Astrocyte (in vitro differentiated cells and primary cell): ENCODE data around the gene TMIGD2. TPM values are rescaled to one million over a fixed set of nuclear protein-coding genes. Genes with fewer than 3 reads are reported as not detected.

Experiments used
- DNase-seq: peaks from one replicate; pipeline ENCODE4 v3.0.0-alpha.2; 2010; ENCODE audit warnings: low read depth
- FAIRE-seq: peaks from 2 replicates; lab custom pipeline; 2011; peaks lifted over from hg19 to GRCh38; lab: Jason Lieb, UNC
- H2AFZ ChIP-seq: 2 replicates; pipeline ENCODE4 v1.6.0; 2012; ENCODE audit warnings: low read depth, low read length, inconsistent platforms
- H3K27ac ChIP-seq: 2 replicates; pipeline ENCODE4 v1.5.1; 2011; ENCODE audit warnings: low read depth, low read length, inconsistent platforms
- H3K27me3 ChIP-seq: 2 replicates; pipeline ENCODE4 v1.6.0; 2011; ENCODE audit warnings: low read length, inconsistent platforms; ENCODE audit not compliant: insufficient read depth
- H3K36me3 ChIP-seq: 2 replicates; pipeline ENCODE4 v1.5.1; 2011; ENCODE audit warnings: low read length, inconsistent platforms; ENCODE audit not compliant: insufficient read depth
- H3K4me1 ChIP-seq: 2 replicates; pipeline ENCODE4 v1.5.1; 2011; ENCODE audit warnings: low read length, inconsistent platforms; ENCODE audit not compliant: insufficient read depth
- H3K4me2 ChIP-seq: 2 replicates; pipeline ENCODE4 v1.6.0; 2012; ENCODE audit warnings: low read length, inconsistent platforms
- H3K4me3 ChIP-seq: 2 replicates; pipeline ENCODE4 v1.5.1; 2011; ENCODE audit warnings: low read depth, mild to moderate bottlenecking, low read length, inconsistent platforms; ENCODE audit not compliant: insufficient read depth
- H3K79me2 ChIP-seq: 2 replicates; pipeline ENCODE4 v1.6.0; 2012; ENCODE audit warnings: mild to moderate bottlenecking, low read length, inconsistent platforms; ENCODE audit not compliant: insufficient read depth
- H3K9ac ChIP-seq: 2 replicates; pipeline ENCODE4 v1.6.0; 2012; ENCODE audit warnings: mild to moderate bottlenecking, low read length, inconsistent platforms
- H3K9me3 ChIP-seq: 2 replicates; pipeline ENCODE4 v1.5.1; 2012; ENCODE audit warnings: low read depth, mild to moderate bottlenecking, low read length, inconsistent platforms; ENCODE audit not compliant: insufficient read depth
- H4K20me1 ChIP-seq: 2 replicates; pipeline ENCODE4 v1.6.0; 2012; ENCODE audit warnings: low read length, inconsistent platforms; ENCODE audit not compliant: insufficient read depth
- H3K27ac Mint-ChIP-seq: one replicate; pipeline ENCODE4 v1.8.0; 2021; ENCODE audit warnings: mild to moderate bottlenecking, mixed read lengths; ENCODE audit not compliant: unreplicated experiment
- H3K27me3 Mint-ChIP-seq: one replicate; pipeline ENCODE4 v1.8.0; 2021; ENCODE audit warnings: low read depth, mixed read lengths; ENCODE audit not compliant: unreplicated experiment
- H3K36me3 Mint-ChIP-seq: one replicate; pipeline ENCODE4 v1.8.0; 2021; ENCODE audit warnings: low read depth, mixed read lengths; ENCODE audit not compliant: unreplicated experiment
- H3K4me1 Mint-ChIP-seq: one replicate; pipeline ENCODE4 v1.8.0; 2021; ENCODE audit warnings: low read depth, mixed read lengths; ENCODE audit not compliant: unreplicated experiment
- H3K4me3 Mint-ChIP-seq: one replicate; pipeline ENCODE4 v1.8.0; 2021; ENCODE audit warnings: mild to moderate bottlenecking, moderate library complexity, mixed read lengths; ENCODE audit not compliant: unreplicated experiment
- H3K9me3 Mint-ChIP-seq: one replicate; pipeline ENCODE4 v1.8.0; 2021; ENCODE audit warnings: mild to moderate bottlenecking, mixed read lengths; ENCODE audit not compliant: unreplicated experiment
- CTCF ChIP-seq: IDR thresholded peaks from 2 replicates; pipeline ENCODE4 v1.5.1; 2011; ENCODE audit warnings: low read depth, mild to moderate bottlenecking, inconsistent platforms, low read length, moderate library complexity; ENCODE audit not compliant: insufficient read depth
- EZH2 ChIP-seq: IDR thresholded peaks from 2 replicates; pipeline ENCODE4 v1.6.1; 2012; ENCODE audit warnings: mild to moderate bottlenecking, low read length, inconsistent platforms; ENCODE audit not compliant: insufficient read depth
- total RNA-seq: library from RNA; stranded (reverse); gene quantifications from 2 replicates; pipeline ENCODE4 v1.2.1, GENCODE V29; 2021

Gene TMIGD2
- total RNA-seq, 1 donor from 2014 or later: not detected

- Mint-ChIP-seq H3K9me3 (peaks cover 19% of the 10 kb centered on the region), H3K27me3 (peaks cover 2% of the 10 kb centered on the region), H3K27ac (no peak overlapping the region), H3K4me3 (no peak overlapping the region), H3K36me3 (peaks cover 28% of the 10 kb centered on the region), H3K4me1 (no peaks in the 10 kb centered on the region)
- no peak overlapping the region for H3K9ac ChIP-seq
- H3K4me1 ChIP-seq: no peaks in the 10 kb centered on the region
- no peaks in the 10 kb centered on the region for H3K79me2 ChIP-seq
- no peaks in the 10 kb centered on the region for H3K27me3 ChIP-seq
- TF ChIP-seq EZH2: no peak
- TF ChIP-seq CTCF: no peak
- H2AFZ ChIP-seq: no peak overlapping the region
- no peaks in the 10 kb centered on the region for H3K36me3 ChIP-seq
- no peak for DNase-seq
- no peak for FAIRE-seq
- H3K4me3 ChIP-seq: no peak overlapping the region
- no peak overlapping the region for H3K27ac ChIP-seq
- H3K4me2 ChIP-seq: no peak overlapping the region
- no peaks in the 10 kb centered on the region for H3K9me3 ChIP-seq
- H4K20me1 ChIP-seq: no peaks in the 10 kb centered on the region
These were observed 14.8 kb upstream of the TMIGD2 start for GRCh38 chr19:4316956-4317355.

GRCh38 chr19:4313847-4314490 is 11.8 kb upstream of the TMIGD2 start:
- Histone ChIP-seq H3K4me3 (no peak overlapping the region), H3K9ac (no peak overlapping the region), H3K36me3 (no peaks in the 10 kb centered on the region), H3K9me3 (no peaks in the 10 kb centered on the region), H3K4me2 (no peak overlapping the region), H3K79me2 (no peaks in the 10 kb centered on the region), H3K4me1 (no peaks in the 10 kb centered on the region), H3K27ac (no peak overlapping the region), H3K27me3 (no peaks in the 10 kb centered on the region), H4K20me1 (no peaks in the 10 kb centered on the region), H2AFZ (no peak overlapping the region)
- TF ChIP-seq EZH2 (no peak), CTCF (no peak)
- H3K36me3 Mint-ChIP-seq: peaks cover 16% of the 10 kb centered on the region
- no peak for DNase-seq
- FAIRE-seq: no peak
- H3K4me3 Mint-ChIP-seq: no peak overlapping the region
- peaks cover 6% of the 10 kb centered on the region for H3K9me3 Mint-ChIP-seq
- no peak overlapping the region for H3K27ac Mint-ChIP-seq
- H3K27me3 Mint-ChIP-seq: peaks cover under 1% of the 10 kb centered on the region
- H3K4me1 Mint-ChIP-seq: no peaks in the 10 kb centered on the region

- H3K4me3 Mint-ChIP-seq: no peak overlapping the region
- no peak for DNase-seq
- no peaks in the 10 kb centered on the region for H3K27me3 ChIP-seq
- H3K9me3 Mint-ChIP-seq: peaks cover 2% of the 10 kb centered on the region
- no peak overlapping the region for H3K27ac Mint-ChIP-seq
- H3K27ac ChIP-seq: no peak overlapping the region
- TF ChIP-seq EZH2: no peak
- TF ChIP-seq CTCF: no peak
- H4K20me1 ChIP-seq: no peaks in the 10 kb centered on the region
- H3K4me1 ChIP-seq: no peaks in the 10 kb centered on the region
- H3K4me2 ChIP-seq: no peak overlapping the region
- no peaks in the 10 kb centered on the region for H3K36me3 ChIP-seq
- no peak for FAIRE-seq
- no peak overlapping the region for H2AFZ ChIP-seq
- H3K9me3 ChIP-seq: no peaks in the 10 kb centered on the region
- H3K9ac ChIP-seq: no peak overlapping the region
- H3K36me3 Mint-ChIP-seq: peaks cover 9% of the 10 kb centered on the region
- H3K79me2 ChIP-seq: no peaks in the 10 kb centered on the region
- H3K27me3 Mint-ChIP-seq: no peaks in the 10 kb centered on the region
- no peaks in the 10 kb centered on the region for H3K4me1 Mint-ChIP-seq
- H3K4me3 ChIP-seq: no peak overlapping the region
These were observed 8.3 kb upstream of the TMIGD2 start for GRCh38 chr19:4310247-4311121.
